Colonic mucosa (tissue), 4 donors: ENCODE results near the gene HIBCH. TPM values are rescaled to one million over a fixed set of nuclear protein-coding genes. Genes with fewer than 3 reads are reported as not detected.

ENCODE experiments used
- DNase-seq: peaks from one replicate; pipeline ENCODE4 v3.0.0-alpha.2; 2020
- H3K27ac ChIP-seq: fragments of 200-600 bp; one replicate; pipeline ENCODE4 v1.8.0; 2021
- H3K27me3 ChIP-seq: fragments of 200-600 bp; one replicate; pipeline ENCODE4 v1.8.0; 2021
- H3K36me3 ChIP-seq: fragments of 200-600 bp; one replicate; pipeline ENCODE4 v1.8.0; 2021
- H3K4me1 ChIP-seq: fragments of 200-600 bp; one replicate; pipeline ENCODE4 v1.8.0; 2021; ENCODE audit warnings: mild to moderate bottlenecking
- H3K4me3 ChIP-seq: fragments of 200-600 bp; one replicate; pipeline ENCODE4 v1.8.0; 2021
- H3K9ac ChIP-seq, 2 donors: one replicate each; pipeline ENCODE4 v1.7.0; 2013; ENCODE audit warnings: control low read depth in 2 of 2, low read depth in 2 of 2, low read length in 2 of 2
- H3K9me3 ChIP-seq: fragments of 200-600 bp; one replicate; pipeline ENCODE4 v1.8.0; 2021
- intact Hi-C: fragments of 100-400 bp; cut with DNase I; formaldehyde crosslinking; loops from one replicate; pipeline ENCODE4 v1.14.1; 2022
- total RNA-seq, 2 donors: library from RNA; stranded (reverse); fragmentation: NEBNext Ultra II Directional in 1 of 2; extraction: Animal tissue kit (Norgen Biotek cat#: 25700) in 1 of 2; gene quantifications; one replicate each; pipeline ENCODE4 v1.2.1, GENCODE V29; 2021
- TF ChIP-seq, protein P1 (sequence below): fragments of 200-600 bp; IDR thresholded peaks from one replicate; pipeline ENCODE4 v1.8.0; 2022; ENCODE audit warnings: antibody characterized with exemption, mild to moderate bottlenecking
- donor health status: healthy.
- donor health status: DM: no; HTN: no; CAD: no.
- donor health status: DM: no; HTN: no; CAD: no.

HIBCH gene, protein sequence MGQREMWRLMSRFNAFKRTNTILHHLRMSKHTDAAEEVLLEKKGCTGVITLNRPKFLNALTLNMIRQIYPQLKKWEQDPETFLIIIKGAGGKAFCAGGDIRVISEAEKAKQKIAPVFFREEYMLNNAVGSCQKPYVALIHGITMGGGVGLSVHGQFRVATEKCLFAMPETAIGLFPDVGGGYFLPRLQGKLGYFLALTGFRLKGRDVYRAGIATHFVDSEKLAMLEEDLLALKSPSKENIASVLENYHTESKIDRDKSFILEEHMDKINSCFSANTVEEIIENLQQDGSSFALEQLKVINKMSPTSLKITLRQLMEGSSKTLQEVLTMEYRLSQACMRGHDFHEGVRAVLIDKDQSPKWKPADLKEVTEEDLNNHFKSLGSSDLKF
- total RNA-seq = 10 to 100 TPM; 47.2 to 71.1 TPM

DNA sequence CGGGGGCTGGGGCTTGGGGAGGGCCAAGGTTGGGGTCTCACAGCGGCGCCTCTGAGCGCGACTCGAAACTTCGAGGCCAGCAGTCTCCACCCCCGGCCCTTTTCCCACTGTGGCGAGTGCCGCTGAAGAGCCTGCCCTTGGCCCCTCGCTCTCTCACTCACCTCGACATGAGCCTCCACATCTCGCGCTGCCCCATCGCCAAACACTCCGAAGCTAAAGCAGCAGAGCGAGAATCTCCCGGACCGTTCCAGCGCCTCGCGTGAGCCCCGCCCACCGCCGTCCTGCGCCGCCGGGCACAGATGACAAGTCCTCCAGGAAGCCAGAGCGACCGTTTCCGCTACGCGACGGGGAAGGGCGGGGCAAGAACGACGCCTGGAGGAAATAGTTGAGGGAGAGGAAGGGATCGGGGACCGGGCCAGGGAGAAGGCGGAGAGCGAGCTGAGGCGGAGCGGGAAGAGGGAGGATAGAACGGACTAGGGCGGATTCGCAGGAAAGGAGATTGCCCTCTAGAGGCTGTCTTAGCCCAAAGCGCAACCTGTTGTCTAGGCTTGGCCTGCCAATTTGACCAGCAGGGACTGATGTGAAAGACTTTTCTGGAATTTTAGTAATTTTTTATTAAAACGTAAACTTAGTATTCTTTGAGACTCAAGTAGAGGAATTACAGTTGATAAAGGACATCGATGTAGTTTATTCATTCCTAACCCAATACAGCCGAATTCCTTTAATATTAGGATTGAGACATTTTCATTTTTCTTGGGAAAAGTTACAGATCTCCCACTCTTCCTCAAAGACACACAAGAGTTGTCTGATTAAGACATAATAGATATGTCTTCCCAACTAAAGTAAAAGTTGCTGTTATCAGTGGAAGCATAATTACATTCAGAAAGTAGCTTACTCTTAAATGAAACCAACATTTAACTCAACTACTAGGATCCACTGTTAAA lies at the start of gene HIBCH:
TSS of gene HIBCH (minus strand) at position 272 of the 944 bp plus-strand sequence. CDS start at position 196, 76 bp downstream.
- Histone ChIP-seq H3K27me3 (no peaks in the 10 kb centered on the region), H3K9me3 (no peaks in the 10 kb centered on the region), H3K36me3 (no peaks in the 10 kb centered on the region), H3K4me3 (peak within 1 kb of the TSS; percentile 66), H3K9ac (peak within 1 kb of the TSS; percentile 68 to 75), H3K4me1 (peaks cover 3% of the 10 kb centered on the region), H3K27ac (peak within 1 kb of the TSS; percentile 94)
- TF ChIP-seq, protein P1, sequence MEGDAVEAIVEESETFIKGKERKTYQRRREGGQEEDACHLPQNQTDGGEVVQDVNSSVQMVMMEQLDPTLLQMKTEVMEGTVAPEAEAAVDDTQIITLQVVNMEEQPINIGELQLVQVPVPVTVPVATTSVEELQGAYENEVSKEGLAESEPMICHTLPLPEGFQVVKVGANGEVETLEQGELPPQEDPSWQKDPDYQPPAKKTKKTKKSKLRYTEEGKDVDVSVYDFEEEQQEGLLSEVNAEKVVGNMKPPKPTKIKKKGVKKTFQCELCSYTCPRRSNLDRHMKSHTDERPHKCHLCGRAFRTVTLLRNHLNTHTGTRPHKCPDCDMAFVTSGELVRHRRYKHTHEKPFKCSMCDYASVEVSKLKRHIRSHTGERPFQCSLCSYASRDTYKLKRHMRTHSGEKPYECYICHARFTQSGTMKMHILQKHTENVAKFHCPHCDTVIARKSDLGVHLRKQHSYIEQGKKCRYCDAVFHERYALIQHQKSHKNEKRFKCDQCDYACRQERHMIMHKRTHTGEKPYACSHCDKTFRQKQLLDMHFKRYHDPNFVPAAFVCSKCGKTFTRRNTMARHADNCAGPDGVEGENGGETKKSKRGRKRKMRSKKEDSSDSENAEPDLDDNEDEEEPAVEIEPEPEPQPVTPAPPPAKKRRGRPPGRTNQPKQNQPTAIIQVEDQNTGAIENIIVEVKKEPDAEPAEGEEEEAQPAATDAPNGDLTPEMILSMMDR = peak; percentile 71
- peak; percentile 100 for DNase-seq
- intact Hi-C loops = loop anchor here (10.0 kb wide), 1 partner anchor 235 kb away; no protein-coding TSS in a partner anchor

DNA sequence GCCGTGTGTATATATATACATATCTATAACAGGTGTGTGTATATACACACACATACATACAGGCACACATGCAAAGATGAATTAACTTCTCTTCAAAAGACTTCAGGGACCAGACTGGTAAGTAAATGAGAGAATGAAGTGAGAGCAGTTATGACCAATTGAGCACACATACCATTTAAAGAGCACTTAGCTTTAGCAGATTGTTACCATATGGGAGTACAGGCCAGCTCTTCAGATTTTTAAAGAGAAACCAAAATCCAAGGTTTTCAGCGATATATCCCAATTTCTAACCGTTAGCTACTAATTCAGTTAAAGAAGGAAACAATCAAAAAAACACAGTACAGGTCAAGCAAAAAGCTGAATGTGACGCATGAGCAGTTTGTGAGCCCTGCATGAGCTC lies 47.5 kb upstream of the HIBCH start:
- H3K27ac ChIP-seq = no peak overlapping the region
- H3K27me3 ChIP-seq = no peaks in the 10 kb centered on the region
- TF ChIP-seq, protein P1 = no peak
- no peak for DNase-seq
- H3K9me3 ChIP-seq = no peaks in the 10 kb centered on the region
- intact Hi-C loops = no loop called here
- H3K9ac ChIP-seq = no peak overlapping the region
- H3K36me3 ChIP-seq = peaks cover 7% of the 10 kb centered on the region
- H3K4me1 ChIP-seq = no peaks in the 10 kb centered on the region
- H3K4me3 ChIP-seq = no peak overlapping the region

DNA sequence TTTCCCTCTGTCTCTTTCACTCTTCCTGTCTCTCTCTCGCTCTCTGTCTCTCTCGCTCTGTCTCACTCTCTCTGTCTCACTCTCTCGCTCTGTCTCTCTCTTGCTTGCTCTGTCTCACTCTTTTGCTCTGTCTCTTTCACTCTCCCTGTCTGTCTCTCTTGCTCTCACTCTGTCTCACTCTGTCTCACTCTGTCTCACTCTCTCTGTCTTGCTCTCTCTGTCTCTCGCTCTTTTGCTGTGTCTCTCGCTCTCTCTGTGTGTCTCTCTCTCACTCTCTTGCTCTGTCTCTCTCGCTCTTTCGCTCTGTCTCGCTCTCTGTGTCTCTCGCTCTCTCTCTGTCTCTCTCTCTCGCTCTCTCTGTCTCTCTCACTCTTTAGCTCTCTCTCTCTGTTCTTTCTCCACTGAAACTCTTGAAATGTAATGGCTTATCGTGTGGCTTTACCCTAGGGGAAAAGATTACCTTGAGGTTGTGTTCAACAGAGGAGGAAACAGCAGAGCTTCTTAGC lies 46.7 kb upstream of the HIBCH start:
- intact Hi-C loops = no loop called here

DNA sequence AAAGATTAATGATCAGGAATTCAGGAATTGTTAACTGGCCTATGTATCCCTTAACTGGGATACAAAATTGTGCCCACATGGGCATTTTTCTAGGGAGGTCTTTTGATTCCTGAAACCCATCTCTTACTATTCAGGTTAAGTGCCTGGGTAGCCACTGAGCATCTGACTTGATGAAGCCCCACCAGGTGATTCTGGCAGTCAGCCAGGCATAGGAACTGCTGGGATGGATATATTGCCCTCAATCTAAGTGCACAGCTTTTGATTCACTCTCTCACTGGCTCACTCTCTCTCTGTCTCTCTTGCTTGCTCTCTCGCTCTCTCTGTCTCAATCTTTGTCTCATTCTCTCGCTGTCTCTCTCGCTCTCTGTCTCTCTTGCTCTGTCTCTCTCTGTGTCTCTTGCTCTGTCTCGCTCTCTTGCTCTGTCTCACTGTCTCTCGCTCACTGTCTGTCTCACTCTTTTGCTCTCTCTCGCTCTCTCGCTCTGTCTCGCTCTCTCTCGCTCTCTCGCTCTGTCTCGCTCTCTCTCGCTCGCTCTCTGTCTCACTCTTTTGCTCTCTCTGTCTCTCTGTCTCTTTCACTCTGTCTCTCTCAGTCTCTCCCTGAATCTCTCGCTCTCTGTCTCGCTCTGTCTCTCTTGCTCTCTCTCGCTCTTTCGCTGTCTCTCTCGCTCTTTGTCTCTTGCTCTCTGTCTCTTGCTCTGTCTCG lies 46.0 kb upstream of the HIBCH start:
- H3K9ac ChIP-seq = no peak overlapping the region
- no peaks in the 10 kb centered on the region for H3K4me1 ChIP-seq
- no peak overlapping the region for H3K27ac ChIP-seq
- H3K9me3 ChIP-seq = no peaks in the 10 kb centered on the region
- peaks cover 7% of the 10 kb centered on the region for H3K36me3 ChIP-seq
- TF ChIP-seq, protein P1 = no peak
- no peak overlapping the region for H3K4me3 ChIP-seq
- intact Hi-C loops = no loop called here
- no peaks in the 10 kb centered on the region for H3K27me3 ChIP-seq
- DNase-seq = no peak

More for the DNA sequence above, 46.7 kb upstream of the HIBCH start:
- H3K27ac ChIP-seq = no peak overlapping the region
- no peaks in the 10 kb centered on the region for H3K4me1 ChIP-seq
- H3K9me3 ChIP-seq = no peaks in the 10 kb centered on the region
- H3K27me3 ChIP-seq = no peaks in the 10 kb centered on the region
- no peak overlapping the region for H3K4me3 ChIP-seq
- no peak for DNase-seq
- H3K36me3 ChIP-seq = peaks cover 7% of the 10 kb centered on the region
- TF ChIP-seq, protein P1 = no peak
- no peak overlapping the region for H3K9ac ChIP-seq

DNA sequence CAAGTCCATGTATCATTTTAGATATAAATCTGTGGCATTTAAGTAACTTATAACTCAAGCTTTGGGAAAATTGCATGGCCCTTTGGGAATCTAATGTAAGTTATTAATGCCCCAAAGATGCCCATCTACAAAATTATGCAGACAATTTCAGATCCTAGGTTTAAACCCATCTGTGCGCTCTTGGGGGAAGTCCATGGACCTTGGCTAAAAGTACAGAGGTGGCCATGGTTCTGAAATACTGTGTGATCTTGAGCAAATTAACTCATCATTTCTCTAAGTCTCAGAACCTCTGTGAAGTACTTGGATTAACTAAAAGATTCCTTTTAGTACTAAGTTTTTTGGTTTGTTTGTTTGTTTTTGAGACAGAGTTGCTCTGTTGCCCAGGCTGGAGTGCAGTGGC lies 43.3 kb upstream of the HIBCH start:
- DNase-seq = no peak
- Histone ChIP-seq H3K9me3 (no peaks in the 10 kb centered on the region), H3K4me3 (no peak overlapping the region), H3K4me1 (no peaks in the 10 kb centered on the region), H3K36me3 (peaks cover 4% of the 10 kb centered on the region), H3K27me3 (no peaks in the 10 kb centered on the region), H3K9ac (no peak overlapping the region), H3K27ac (no peak overlapping the region)
- intact Hi-C loops = no loop called here
- TF ChIP-seq, protein P1 = no peak
